Measurements from ENCODE around the gene TWF2.
A peak's percentile ranks its signal among the peaks of the same experiment; 100 is the strongest.

Gene TWF2

DNA sequence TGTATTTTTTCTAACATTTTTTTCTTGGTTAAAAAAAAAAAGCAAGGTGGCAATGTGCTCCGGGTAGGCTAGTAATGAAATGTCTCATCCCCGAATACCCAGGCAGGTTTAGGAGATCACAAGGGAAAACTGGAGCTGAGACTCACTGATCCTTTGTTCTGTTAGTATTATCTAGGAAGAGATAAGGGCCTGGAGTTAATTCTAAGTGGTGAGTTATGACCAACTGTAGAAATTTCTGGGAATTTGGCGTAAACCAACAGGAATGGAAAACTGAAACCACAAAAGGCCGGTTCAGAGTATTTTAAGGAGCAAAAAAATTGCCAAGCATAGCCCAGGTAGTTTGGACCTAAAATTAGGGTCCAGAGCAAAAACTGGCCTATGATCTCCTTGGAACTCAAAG lies 19.0 kb upstream of the TWF2 start:
- no peaks in the 10 kb centered on the region for H3K27me3 ChIP-seq (ENCODE audit: insufficient read depth, poor library complexity, severe bottlenecking)
- H3K27ac ChIP-seq (replicated peaks), result no peak overlapping the region
- H3K4me3 ChIP-seq (replicated peaks; ENCODE audit: insufficient read depth, low read length), result no peak overlapping the region
- DNase-seq (ENCODE audit: low read depth in 1 of 2, low spot score in 1 of 2), result no peak
- TF ChIP-seq POLR2AphosphoS5 (IDR thresholded peaks at IDR 0.05; ENCODE audit: low read depth) (no peak), SPI1 (IDR thresholded peaks at IDR 0.05; ENCODE audit: borderline replicate concordance, low read depth) (no peak), GABPA (IDR thresholded peaks at IDR 0.05; ENCODE audit: low read depth) (no peak)
- TF ChIP-seq, protein P1, sequence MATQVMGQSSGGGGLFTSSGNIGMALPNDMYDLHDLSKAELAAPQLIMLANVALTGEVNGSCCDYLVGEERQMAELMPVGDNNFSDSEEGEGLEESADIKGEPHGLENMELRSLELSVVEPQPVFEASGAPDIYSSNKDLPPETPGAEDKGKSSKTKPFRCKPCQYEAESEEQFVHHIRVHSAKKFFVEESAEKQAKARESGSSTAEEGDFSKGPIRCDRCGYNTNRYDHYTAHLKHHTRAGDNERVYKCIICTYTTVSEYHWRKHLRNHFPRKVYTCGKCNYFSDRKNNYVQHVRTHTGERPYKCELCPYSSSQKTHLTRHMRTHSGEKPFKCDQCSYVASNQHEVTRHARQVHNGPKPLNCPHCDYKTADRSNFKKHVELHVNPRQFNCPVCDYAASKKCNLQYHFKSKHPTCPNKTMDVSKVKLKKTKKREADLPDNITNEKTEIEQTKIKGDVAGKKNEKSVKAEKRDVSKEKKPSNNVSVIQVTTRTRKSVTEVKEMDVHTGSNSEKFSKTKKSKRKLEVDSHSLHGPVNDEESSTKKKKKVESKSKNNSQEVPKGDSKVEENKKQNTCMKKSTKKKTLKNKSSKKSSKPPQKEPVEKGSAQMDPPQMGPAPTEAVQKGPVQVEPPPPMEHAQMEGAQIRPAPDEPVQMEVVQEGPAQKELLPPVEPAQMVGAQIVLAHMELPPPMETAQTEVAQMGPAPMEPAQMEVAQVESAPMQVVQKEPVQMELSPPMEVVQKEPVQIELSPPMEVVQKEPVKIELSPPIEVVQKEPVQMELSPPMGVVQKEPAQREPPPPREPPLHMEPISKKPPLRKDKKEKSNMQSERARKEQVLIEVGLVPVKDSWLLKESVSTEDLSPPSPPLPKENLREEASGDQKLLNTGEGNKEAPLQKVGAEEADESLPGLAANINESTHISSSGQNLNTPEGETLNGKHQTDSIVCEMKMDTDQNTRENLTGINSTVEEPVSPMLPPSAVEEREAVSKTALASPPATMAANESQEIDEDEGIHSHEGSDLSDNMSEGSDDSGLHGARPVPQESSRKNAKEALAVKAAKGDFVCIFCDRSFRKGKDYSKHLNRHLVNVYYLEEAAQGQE (IDR thresholded peaks at IDR 0.05; ENCODE audit: insufficient replicate concordance, low read depth), result no peak
- TF ChIP-seq, protein P2, sequence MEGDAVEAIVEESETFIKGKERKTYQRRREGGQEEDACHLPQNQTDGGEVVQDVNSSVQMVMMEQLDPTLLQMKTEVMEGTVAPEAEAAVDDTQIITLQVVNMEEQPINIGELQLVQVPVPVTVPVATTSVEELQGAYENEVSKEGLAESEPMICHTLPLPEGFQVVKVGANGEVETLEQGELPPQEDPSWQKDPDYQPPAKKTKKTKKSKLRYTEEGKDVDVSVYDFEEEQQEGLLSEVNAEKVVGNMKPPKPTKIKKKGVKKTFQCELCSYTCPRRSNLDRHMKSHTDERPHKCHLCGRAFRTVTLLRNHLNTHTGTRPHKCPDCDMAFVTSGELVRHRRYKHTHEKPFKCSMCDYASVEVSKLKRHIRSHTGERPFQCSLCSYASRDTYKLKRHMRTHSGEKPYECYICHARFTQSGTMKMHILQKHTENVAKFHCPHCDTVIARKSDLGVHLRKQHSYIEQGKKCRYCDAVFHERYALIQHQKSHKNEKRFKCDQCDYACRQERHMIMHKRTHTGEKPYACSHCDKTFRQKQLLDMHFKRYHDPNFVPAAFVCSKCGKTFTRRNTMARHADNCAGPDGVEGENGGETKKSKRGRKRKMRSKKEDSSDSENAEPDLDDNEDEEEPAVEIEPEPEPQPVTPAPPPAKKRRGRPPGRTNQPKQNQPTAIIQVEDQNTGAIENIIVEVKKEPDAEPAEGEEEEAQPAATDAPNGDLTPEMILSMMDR (IDR thresholded peaks at IDR 0.05; ENCODE audit: insufficient read depth, low read length), result no peak

DNA sequence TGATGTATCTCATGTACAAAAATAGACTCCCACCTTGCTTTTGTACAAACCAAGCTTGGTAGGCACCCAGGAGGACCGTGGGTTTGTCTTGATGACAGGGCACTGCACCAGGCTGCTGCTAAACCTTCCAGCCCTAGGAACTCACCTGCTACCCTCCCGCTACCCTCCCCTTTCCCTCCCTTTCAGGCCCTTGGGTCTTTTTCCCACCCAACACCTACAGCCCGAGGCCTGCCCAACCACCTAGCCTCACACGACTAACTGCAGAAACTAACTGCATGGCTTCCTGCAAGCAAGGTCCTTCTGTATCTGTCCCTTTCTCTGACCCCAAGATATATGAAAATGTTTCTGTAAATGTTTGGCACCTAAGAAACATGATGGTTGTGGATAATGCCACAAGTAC lies 17.7 kb upstream of the TWF2 start:
- no peak for TF ChIP-seq GABPA (IDR thresholded peaks at IDR 0.05; ENCODE audit: low read depth)
- TF ChIP-seq POLR2AphosphoS5 (IDR thresholded peaks at IDR 0.05; ENCODE audit: low read depth), result peak; percentile 62
- TF ChIP-seq SPI1 (IDR thresholded peaks at IDR 0.05; ENCODE audit: borderline replicate concordance, low read depth), result no peak
- DNase-seq (ENCODE audit: low read depth in 1 of 2, low spot score in 1 of 2), result no peak
- no peaks in the 10 kb centered on the region for H3K27me3 ChIP-seq (ENCODE audit: insufficient read depth, poor library complexity, severe bottlenecking)
- no peak overlapping the region for H3K4me3 ChIP-seq (replicated peaks; ENCODE audit: insufficient read depth, low read length)
- no peak overlapping the region for H3K27ac ChIP-seq (replicated peaks)

DNA sequence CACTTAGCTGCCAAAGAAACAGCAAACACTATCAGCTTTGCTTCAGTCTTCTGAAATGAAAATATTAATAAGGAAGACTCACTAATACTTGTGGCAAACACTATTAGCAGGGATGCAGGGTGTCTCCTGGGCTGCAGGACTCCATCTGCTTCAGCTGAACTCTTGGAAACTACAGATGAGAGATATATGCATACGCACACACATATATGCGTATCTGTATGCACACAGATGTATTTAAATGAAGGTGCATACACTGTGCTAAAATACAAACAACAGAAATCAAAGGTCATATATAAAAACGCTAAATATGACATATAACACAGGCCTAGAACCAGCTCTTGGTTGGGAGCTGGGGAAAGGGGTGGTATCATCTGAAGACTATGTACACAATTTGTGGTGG lies 17.2 kb upstream of the TWF2 start:
- TF ChIP-seq POLR2AphosphoS5 (IDR thresholded peaks at IDR 0.05; ENCODE audit: low read depth) (no peak), GABPA (IDR thresholded peaks at IDR 0.05; ENCODE audit: low read depth) (no peak), SPI1 (IDR thresholded peaks at IDR 0.05; ENCODE audit: borderline replicate concordance, low read depth) (no peak)
- TF ChIP-seq, protein P1 (IDR thresholded peaks at IDR 0.05; ENCODE audit: insufficient replicate concordance, low read depth), result no peak
- TF ChIP-seq, protein P2 (IDR thresholded peaks at IDR 0.05; ENCODE audit: insufficient read depth, low read length), result no peak
- H3K27ac ChIP-seq (replicated peaks), result peak overlapping the region; percentile 23; the same call in 1 of the 2 replicates
- DNase-seq (ENCODE audit: low read depth in 1 of 2, low spot score in 1 of 2), result no peak

DNA sequence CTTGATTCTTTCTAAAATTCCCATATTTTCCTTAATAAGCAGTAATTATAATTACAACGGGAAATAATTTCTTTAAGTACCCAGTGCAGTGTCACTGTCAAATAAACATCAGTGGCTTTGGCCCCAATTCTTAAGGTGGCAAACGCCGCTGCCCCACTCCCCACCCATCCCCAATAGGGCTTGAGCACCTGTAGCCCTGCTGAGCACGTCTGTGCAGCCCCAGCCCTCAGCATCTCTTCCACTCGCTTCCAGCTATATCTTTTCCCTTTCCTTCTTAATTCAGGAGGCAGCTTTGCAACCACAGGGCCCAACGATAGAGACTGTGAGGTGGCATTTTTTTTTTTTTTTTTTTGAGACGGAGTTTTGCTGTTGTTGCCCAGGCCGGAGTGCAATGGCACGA lies 15.7 kb upstream of the TWF2 start:
- H3K27ac ChIP-seq (replicated peaks), result peak overlapping the region; percentile 61; the same call in 1 of the 2 replicates

More for the DNA sequence above, 17.2 kb upstream of the TWF2 start:
- Histone ChIP-seq H3K27me3 (ENCODE audit: insufficient read depth, poor library complexity, severe bottlenecking) (no peaks in the 10 kb centered on the region), H3K4me3 (replicated peaks; ENCODE audit: insufficient read depth, low read length) (no peak overlapping the region)

More for the DNA sequence above, 15.7 kb upstream of the TWF2 start:
- no peaks in the 10 kb centered on the region for H3K27me3 ChIP-seq (ENCODE audit: insufficient read depth, poor library complexity, severe bottlenecking)
- DNase-seq (ENCODE audit: low read depth in 1 of 2, low spot score in 1 of 2), result no peak
- no peak overlapping the region for H3K4me3 ChIP-seq (replicated peaks; ENCODE audit: insufficient read depth, low read length)
- TF ChIP-seq POLR2AphosphoS5 (IDR thresholded peaks at IDR 0.05; ENCODE audit: low read depth) (peak; percentile 42), SPI1 (IDR thresholded peaks at IDR 0.05; ENCODE audit: borderline replicate concordance, low read depth) (no peak)
